ENCODE data around the gene NUDT16L1.

NUDT16L1 gene

GRCh38 chr16:4695473-4696171 lies 2.3 kb downstream of the NUDT16L1 start:
- DNase-seq = no peak

GRCh38 chr16:4696172-4696904 lies 3.0 kb downstream of the NUDT16L1 start:
- no peak for DNase-seq

- DNase-seq = no peak
Measured at GRCh38 chr16:4696905-4697847, 3.8 kb downstream of the NUDT16L1 start.

- DNase-seq = no peak
Measured at GRCh38 chr16:4697848-4698291, 4.5 kb downstream of the NUDT16L1 start.

GRCh38 chr16:4698321-4699045 lies 5.1 kb downstream of the NUDT16L1 start:
- no peak for DNase-seq

GRCh38 chr16:4699046-4699556 lies 5.7 kb downstream of the NUDT16L1 start:
- no peak for DNase-seq

- DNase-seq = no peak
Measured at GRCh38 chr16:4700380-4700996, 7.1 kb downstream of the NUDT16L1 start.

GRCh38 chr16:4700997-4701743 lies 7.8 kb downstream of the NUDT16L1 start:
- no peak for DNase-seq

- no peak for DNase-seq
Measured at GRCh38 chr16:4701791-4702465, 8.6 kb downstream of the NUDT16L1 start.

GRCh38 chr16:4702466-4702808 lies 9.1 kb downstream of the NUDT16L1 start:
- no peak for DNase-seq

GRCh38 chr16:4703906-4704305 lies 10.5 kb downstream of the NUDT16L1 start:
- DNase-seq = no peak

GRCh38 chr16:4704491-4704890 lies 11.1 kb downstream of the NUDT16L1 start:
- DNase-seq = no peak

GRCh38 chr16:4704913-4705312 lies 11.6 kb downstream of the NUDT16L1 start:
- no peak for DNase-seq

GRCh38 chr16:4706871-4707270 lies 13.5 kb downstream of the NUDT16L1 start:
- no peak for DNase-seq

GRCh38 chr16:4709481-4709880 lies 16.1 kb downstream of the NUDT16L1 start:
- DNase-seq = no peak

- no peak for DNase-seq
Measured at GRCh38 chr16:4713663-4714501, 20.5 kb downstream of the NUDT16L1 start.

GRCh38 chr16:4714996-4715395 lies 21.6 kb downstream of the NUDT16L1 start:
- DNase-seq = no peak

GRCh38 chr16:4718466-4718865 lies 25.1 kb downstream of the NUDT16L1 start:
- no peak for DNase-seq

GRCh38 chr16:4723071-4723767 lies 29.9 kb downstream of the NUDT16L1 start:
- DNase-seq = no peak

All from stimulated activated CD4-positive, alpha-beta T cell treated with anti-CD3 and anti-CD28 coated beads, Interleukin-2, amount 100 ng/mL, for 48 hours (primary cell).